ENCODE results near the gene WDR6.
"Not testable (repeated sequence)": the region's sequence is repeated elsewhere in the genome, so short reads cannot be mapped to it uniquely, and the experiment has no call there.

Gene WDR6

GRCh38 chr3:48990636-48991469 is 16.3 kb upstream of the WDR6 start:
- no peak for DNase-seq (ENCODE audit: low read depth)

GRCh38 chr3:48991851-48992545 is 15.2 kb upstream of the WDR6 start:
- DNase-seq (ENCODE audit: low read depth) = no peak

GRCh38 chr3:48993834-48994233 is 13.4 kb upstream of the WDR6 start:
- DNase-seq (ENCODE audit: low read depth) = no peak

GRCh38 chr3:48996640-48997039 is 10.6 kb upstream of the WDR6 start:
- no peak for DNase-seq (ENCODE audit: low read depth)

DNA sequence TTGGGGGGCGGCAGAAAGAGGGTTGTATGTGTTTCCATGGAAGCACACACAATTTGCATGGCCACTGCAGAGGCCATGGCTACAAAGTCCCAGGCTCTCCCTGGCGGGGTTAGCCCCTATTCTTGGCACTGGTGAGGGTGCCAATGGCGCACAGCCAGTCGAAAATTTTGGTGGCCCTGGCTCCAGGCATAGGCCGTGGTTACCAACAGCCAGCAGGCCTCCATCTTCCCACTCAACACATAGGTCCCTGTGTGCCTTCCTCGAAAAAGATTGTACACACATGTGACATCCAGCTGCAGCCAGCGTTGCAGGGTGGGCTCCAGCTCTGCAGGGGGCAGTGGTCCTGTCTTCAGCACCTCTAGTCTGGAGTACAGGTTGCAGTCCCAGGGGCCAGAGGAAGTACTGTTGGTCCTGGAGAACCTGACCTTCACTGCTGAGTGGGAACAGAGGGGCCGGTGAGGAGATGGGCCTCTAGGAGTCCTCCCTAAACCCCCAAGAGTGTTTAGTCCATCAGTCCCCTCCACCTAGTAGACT is 10.0 kb upstream of the WDR6 start:
- DNase-seq (ENCODE audit: low read depth) = no peak

DNA sequence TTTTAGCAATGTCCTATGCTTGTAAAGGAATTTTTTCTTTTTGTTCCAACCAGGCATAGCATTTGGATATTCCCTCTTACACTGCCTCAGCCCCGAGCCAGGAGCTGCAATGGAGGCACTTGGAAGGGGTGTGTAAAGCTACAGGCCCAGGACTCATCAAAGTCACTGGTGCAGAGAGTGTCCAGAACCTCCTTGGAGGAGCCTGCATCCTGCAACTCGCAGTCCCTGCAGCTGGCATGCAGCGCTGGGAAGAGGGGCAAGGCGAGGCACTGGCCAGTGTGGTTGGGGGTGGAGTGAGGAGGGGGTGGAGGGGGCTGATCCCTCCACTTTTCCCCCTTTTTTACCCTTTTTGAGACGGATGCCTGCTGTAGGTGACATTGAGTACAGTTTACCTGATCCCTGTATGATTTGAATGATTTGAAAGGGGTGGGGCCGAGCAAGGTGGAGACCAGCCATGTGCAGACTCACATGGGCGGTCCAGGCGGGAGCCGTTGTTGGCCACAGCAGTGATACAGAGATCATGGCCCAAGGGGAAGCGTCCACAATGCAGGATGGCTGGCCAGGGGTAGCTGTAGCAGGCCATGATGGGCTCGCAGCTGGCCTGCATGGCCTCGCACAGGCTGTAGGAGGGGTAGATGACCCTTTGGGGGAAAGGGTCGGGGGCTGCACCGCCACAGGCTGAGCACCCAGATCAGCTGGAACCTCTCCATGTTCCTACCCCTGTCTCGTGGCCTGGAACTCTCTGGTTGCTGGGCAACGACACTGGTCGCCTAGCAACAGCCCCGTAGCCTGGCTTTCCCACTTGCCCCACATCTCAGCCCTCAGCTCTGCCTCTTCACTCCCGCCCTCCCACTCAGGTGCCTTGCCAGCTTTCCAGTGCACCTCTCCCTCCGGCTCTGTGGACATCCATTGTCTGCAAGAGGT is 9.2 kb upstream of the WDR6 start:
- DNase-seq (ENCODE audit: low read depth) = no peak

GRCh38 chr3:48999085-48999858 is 7.9 kb upstream of the WDR6 start:
- DNase-seq (ENCODE audit: low read depth) = no peak

DNA sequence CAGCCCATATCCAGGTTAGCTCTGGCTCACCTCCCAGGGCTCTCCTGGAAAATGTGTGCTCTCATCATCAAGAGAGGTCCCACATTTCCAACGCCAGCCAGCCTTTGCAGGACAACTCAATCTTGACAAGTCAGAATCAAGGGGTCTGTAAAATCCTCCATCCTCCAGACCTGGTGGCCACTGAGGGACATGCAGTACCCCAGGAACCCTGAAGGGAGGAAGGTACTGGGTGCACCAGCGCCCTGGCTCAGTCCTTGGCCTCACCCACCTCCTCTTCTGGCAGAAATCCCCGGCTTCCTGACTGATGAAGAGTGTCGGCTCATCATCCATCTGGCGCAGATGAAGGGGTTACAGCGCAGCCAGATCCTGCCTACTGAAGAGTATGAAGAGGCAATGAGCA is 6.0 kb upstream of the WDR6 start:
- DNase-seq (ENCODE audit: low read depth) = no peak

DNA sequence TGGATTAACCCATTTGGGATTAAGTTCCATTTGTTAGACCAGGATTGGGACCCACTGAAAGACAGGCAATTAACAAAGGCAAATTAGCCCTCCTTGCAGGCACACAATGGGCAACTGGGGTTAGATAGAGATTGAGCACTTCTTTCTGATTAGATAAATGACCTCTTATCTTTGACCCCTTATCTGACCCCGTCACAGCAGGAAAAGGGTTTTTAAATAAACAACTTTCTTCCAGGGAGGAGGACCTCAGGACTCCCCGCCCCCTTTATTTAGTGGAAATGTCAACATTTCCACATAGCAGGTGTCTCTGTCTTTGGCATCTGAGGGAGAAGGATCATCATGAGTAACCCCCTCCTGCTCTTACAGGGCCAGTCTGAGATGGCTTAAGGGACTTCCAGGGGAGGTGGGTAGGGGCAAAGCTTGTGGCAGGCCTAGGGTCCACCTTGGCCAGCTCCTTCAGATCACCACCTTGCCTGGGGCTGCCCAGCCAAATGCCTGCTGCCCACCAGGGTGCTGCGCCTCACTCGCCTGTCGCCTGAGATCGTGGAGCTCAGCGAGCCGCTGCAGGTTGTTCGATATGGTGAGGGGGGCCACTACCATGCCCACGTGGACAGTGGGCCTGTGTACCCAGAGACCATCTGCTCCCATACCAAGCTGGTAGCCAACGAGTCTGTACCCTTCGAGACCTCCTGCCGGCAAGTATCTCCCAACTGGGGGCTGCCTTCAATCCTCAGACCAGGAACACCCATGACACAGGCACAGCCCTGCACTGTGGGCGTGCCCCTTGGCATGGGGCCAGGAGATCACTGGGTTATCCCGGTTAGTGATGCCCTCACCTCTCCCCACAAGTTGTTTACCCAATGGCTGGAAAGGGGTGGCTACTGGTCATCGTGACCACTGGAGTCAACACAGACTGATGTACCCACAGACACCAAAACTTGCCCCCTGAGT is 2.6 kb upstream of the WDR6 start:
- DNase-seq (ENCODE audit: low read depth) = no peak

GRCh38 chr3:49005303-49005680 is 1.9 kb upstream of the WDR6 start:
- no peak for DNase-seq (ENCODE audit: low read depth)

DNA sequence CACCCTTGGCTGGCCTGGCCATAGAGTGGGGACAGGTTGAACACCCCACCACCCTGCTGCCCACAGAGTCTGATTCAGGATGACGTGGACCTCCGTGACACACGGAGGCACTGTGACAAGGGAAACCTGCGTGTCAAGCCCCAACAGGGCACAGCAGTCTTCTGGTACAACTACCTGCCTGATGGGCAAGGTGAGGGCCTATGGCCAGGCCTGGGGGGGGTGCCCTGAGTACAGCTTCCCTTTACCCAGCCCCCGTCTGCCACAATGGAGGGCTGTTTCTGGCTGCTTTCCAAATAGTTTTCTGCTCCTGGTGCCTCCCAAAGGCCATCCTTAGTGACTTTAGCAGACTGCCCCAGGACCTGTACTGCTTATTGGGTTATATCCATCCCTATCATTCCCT is 1.2 kb upstream of the WDR6 start:
- DNase-seq (ENCODE audit: low read depth) = no peak

- no peak for DNase-seq (ENCODE audit: low read depth)
Observed at GRCh38 chr3:49006408-49007067, 653 bp upstream of the WDR6 start.

- DNase-seq (ENCODE audit: low read depth) = peak; percentile 58
Observed at GRCh38 chr3:49007771-49008528, 759 bp downstream of the WDR6 start.

DNA sequence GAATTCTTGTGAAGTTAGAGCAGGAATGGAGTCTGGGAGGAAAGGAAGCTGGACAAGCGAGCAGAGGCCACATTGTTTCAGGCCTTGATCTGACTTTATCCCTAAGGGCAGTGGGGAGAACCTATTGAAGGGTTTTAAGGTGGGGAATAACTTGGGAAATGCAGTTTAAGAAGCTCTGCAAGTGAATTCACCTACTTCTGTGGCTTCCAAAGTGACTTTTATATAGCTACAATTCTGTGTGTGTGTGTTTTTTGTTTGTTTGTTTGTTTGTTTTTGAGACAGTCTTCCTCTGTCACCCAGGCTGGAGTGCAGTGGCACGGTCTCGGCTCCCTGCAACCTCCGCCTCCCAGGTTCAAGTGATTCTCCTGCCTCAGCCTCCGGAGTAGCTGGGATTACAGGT is 1.4 kb downstream of the WDR6 start:
- not testable (repeated sequence) for DNase-seq (ENCODE audit: low read depth)

GRCh38 chr3:49009396-49009795 is 2.2 kb downstream of the WDR6 start:
- DNase-seq (ENCODE audit: low read depth) = no peak

- no peak for DNase-seq (ENCODE audit: low read depth)
Observed at GRCh38 chr3:49012441-49013017, 5.3 kb downstream of the WDR6 start.

DNA sequence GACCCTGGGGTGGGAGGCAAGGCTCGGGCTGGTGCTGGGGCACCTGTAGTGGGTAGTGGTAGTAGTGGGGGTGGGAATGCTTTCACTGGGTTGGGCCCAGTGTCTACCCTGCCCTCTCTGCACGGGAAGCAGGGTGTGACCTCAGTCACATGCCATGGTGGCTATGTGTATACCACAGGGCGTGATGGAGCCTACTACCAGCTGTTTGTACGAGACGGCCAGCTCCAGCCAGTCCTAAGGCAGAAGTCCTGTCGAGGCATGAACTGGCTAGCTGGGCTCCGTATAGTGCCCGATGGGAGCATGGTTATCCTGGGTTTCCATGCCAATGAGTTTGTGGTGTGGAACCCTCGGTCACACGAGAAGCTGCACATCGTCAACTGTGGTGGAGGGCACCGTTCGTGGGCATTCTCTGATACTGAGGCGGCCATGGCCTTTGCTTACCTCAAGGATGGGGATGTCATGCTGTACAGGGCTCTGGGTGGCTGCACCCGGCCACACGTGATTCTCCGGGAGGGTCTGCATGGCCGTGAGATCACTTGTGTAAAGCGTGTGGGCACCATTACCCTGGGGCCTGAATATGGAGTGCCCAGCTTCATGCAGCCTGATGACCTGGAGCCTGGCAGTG is 6.0 kb downstream of the WDR6 start:
- no peak for DNase-seq (ENCODE audit: low read depth)
